Cardiac muscle cell (in vitro differentiated cells and primary cell): Measurements from ENCODE around the gene SIN3B. TPM values are rescaled to one million over a fixed set of nuclear protein-coding genes. Genes with fewer than 3 reads are reported as not detected.
A peak's percentile ranks its signal among the peaks of the same experiment; 100 is the strongest.

ENCODE experiments used
- DNase-seq, 2 donors: peaks; one replicate each; pipeline versions ENCODE4 v3.0.0 to v3.0.0-alpha.2; 2010 to 2017; ENCODE audit warnings: low read depth in 1 of 2, low spot score in 1 of 2
- H3K27ac ChIP-seq: fragments of 200-600 bp; sonication (generic); 2 replicates; pipeline ENCODE4 v1.5.1; 2016
- H3K27me3 ChIP-seq: fragments of 200-600 bp; sonication (generic); 2 replicates; pipeline ENCODE4 v1.6.0; 2016; ENCODE audit warnings: control low read depth
- H3K36me3 ChIP-seq: fragments of 200-600 bp; sonication (generic); 2 replicates; pipeline ENCODE4 v1.5.1; 2016; ENCODE audit warnings: control low read depth
- H3K4me1 ChIP-seq: fragments of 200-600 bp; sonication (generic); 2 replicates; pipeline ENCODE4 v1.8.1; 2017; ENCODE audit warnings: low read depth, mild to moderate bottlenecking, mixed run types
- H3K4me3 ChIP-seq: fragments of 200-600 bp; sonication (generic); 2 replicates; pipeline ENCODE4 v1.5.1; 2016; ENCODE audit warnings: mild to moderate bottlenecking
- H3K9me3 ChIP-seq: fragments of 200-600 bp; sonication (generic); 2 replicates; pipeline ENCODE4 v1.5.1; 2017; ENCODE audit warnings: low read depth, mild to moderate bottlenecking, control low read depth
- polyA plus RNA-seq: library from polyadenylated mRNA; unstranded; fragments of >200 nt; fragmentation: Nextera tagmentation; extraction: Ambion mirVana; gene quantifications from 2 replicates; pipeline ENCODE4 v1.2.1, GENCODE V29; 2016
- total RNA-seq: library from RNA; depleted of rRNA; stranded (reverse); fragments of >200 nt; gene quantifications from 2 replicates; pipeline ENCODE4 v1.2.3, GENCODE V29; 2016
- TF ChIP-seq, protein P1 (sequence below): IDR thresholded peaks from 2 replicates; pipeline ENCODE4 v1.5.1; 2012; ENCODE audit warnings: low read depth, mild to moderate bottlenecking, low read length

Gene SIN3B
- total and polyA plus RNA-seq, 2 experiments from 2014 or later = 37.1 to 75.3 TPM

DNA sequence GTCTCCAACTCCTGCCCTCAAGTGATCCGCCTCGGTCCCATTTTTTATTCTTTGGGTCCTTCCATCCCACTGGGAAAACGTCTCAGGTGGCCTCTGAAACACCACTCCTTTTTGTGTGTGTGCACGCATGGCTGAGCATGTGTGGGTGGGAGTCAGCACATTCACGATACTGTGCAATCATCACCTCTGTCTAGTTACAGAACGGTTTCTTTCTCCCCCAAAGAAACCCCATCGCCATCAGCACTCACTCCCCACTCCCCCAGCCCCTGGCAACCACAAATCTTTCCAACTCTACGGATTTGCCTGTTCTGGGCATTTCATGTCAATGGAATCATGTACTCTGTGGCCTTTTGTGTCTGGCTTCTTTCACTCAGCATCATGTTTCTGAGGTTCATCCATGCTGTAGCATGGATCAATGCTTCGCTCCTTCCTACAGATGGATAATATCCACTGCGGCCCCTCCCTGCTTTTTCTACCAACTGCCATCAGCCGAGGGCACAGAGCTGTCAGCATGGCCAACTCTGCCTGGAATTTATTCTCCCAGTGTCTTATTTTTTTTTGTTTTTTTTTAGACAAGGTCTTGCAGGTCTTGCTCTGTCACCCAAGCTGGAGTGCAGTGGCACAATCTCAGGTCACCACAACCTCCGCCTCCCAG, 69.3 kb downstream of the SIN3B start:
- Histone ChIP-seq H3K27ac (no peak overlapping the region), H3K27me3 (no peaks in the 10 kb centered on the region), H3K4me3 (no peak overlapping the region), H3K9me3 (no peaks in the 10 kb centered on the region), H3K4me1 (no peaks in the 10 kb centered on the region), H3K36me3 (no peaks in the 10 kb centered on the region)
- no peak for DNase-seq
- TF ChIP-seq, protein P1, sequence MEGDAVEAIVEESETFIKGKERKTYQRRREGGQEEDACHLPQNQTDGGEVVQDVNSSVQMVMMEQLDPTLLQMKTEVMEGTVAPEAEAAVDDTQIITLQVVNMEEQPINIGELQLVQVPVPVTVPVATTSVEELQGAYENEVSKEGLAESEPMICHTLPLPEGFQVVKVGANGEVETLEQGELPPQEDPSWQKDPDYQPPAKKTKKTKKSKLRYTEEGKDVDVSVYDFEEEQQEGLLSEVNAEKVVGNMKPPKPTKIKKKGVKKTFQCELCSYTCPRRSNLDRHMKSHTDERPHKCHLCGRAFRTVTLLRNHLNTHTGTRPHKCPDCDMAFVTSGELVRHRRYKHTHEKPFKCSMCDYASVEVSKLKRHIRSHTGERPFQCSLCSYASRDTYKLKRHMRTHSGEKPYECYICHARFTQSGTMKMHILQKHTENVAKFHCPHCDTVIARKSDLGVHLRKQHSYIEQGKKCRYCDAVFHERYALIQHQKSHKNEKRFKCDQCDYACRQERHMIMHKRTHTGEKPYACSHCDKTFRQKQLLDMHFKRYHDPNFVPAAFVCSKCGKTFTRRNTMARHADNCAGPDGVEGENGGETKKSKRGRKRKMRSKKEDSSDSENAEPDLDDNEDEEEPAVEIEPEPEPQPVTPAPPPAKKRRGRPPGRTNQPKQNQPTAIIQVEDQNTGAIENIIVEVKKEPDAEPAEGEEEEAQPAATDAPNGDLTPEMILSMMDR = no peak

DNA sequence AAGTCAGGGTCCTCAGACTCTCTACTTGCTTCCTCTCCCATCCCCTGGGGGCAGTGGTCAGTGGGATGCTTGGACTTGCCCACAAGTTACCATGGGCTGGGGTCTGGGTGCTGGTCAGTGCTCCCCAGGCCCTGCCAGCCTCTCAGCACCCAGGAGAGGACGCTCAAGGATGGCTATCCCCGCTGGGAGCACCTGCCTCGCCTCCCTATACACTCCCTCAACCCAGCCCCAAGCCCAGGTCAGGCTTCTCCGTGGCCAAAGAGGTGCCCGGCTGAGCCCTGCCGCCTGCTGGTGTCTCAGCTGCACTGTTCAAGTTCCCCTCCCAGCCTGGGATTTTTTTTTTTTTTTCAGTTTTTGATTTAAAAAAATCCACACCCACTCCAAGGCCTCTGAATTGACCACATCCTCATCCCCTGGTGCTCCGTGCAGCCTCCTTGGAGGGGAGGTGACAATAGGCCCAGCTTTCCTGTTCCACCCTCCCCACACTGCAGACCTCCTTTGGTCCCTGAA, 70.4 kb downstream of the SIN3B start:
- Histone ChIP-seq H3K27me3 (no peaks in the 10 kb centered on the region), H3K9me3 (no peaks in the 10 kb centered on the region), H3K36me3 (no peaks in the 10 kb centered on the region), H3K4me3 (no peak overlapping the region), H3K4me1 (no peaks in the 10 kb centered on the region), H3K27ac (no peak overlapping the region)
- TF ChIP-seq, protein P1 = peak; percentile 70
- peak; percentile 45 to 62 for DNase-seq

DNA sequence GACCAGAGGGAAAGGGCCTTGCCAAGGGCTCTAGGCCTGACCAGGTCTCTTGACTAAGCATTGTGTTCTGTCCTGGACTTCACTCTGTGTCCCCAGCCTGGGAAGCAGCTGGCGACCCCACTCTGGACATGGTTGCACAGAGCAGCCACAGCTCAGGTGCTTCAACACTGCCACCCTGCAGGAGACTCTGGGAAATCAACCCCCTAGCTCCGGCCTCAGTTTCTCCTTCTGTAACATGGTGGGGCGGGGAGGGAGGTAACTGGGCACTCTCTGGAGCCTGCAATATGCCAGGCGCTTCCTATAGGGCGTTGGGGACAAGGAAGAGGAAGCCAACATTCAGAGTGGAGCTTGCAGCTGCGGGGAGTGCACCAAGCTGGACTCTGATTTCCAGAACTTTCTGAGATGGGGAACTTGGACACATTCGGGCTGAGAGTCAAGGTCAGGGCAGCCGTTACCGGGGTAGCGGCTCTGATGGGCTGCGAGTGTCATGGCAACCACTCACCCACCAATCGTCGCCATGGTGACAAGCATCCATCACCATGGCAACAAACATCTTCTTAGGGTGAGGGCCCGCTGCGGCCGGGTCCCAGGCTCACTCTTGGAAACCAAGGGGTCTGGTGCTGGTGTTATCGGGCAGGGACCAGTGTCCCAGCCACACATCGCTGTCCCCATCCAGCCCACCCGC, 72.4 kb downstream of the SIN3B start:
- H3K4me3 ChIP-seq = no peak overlapping the region
- H3K27me3 ChIP-seq = no peaks in the 10 kb centered on the region
- H3K27ac ChIP-seq = no peak overlapping the region
- H3K9me3 ChIP-seq = no peaks in the 10 kb centered on the region
- no peaks in the 10 kb centered on the region for H3K36me3 ChIP-seq
- TF ChIP-seq, protein P1 = no peak
- no peaks in the 10 kb centered on the region for H3K4me1 ChIP-seq
- DNase-seq = no peak

DNA sequence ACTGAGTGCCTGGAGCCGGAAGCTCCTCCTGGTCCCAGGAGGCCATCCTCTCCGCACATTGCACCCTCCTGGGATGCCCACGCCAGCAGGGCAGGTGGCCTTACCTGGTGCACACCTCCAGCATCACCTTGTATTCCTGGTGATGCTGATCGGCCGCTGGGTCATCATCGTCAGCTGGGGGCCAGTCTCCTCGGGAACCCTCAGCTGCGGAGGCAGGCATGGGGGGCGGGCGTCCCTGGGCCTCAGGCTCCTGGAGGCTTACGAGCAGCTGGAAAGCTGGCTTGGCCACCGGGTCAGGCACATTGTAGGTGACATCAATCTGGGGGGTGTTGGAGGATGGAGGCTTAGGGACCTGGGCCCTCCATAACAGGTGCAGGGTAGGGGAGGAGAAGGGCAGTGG, 73.3 kb downstream of the SIN3B start:
- Histone ChIP-seq H3K9me3 (no peaks in the 10 kb centered on the region), H3K4me3 (no peak overlapping the region), H3K27ac (no peak overlapping the region), H3K36me3 (no peaks in the 10 kb centered on the region), H3K27me3 (no peaks in the 10 kb centered on the region), H3K4me1 (no peaks in the 10 kb centered on the region)
- TF ChIP-seq, protein P1 = no peak
- no peak for DNase-seq

DNA sequence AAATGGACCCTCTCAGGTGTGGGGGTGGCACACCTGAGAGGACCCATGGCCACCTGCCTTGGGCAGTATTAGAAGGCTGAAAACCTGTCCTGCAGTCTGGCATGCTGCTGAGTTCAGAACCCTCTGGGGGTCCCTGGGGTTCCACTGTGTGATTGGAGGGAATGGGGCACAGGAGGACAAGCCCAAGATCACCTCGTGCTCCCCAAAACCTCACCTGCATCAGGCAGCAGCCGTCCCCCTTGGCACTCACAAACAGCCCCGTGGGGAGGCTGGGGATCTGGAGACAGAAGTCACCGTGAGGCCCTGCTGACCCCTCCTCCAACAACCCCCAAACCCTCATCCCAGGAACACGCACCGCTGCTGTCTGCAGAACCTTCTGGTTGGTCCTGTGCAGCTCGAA, 74.1 kb downstream of the SIN3B start:
- Histone ChIP-seq H3K27ac (no peak overlapping the region), H3K9me3 (no peaks in the 10 kb centered on the region), H3K27me3 (no peaks in the 10 kb centered on the region), H3K4me1 (no peaks in the 10 kb centered on the region), H3K36me3 (no peaks in the 10 kb centered on the region), H3K4me3 (no peak overlapping the region)
- no peak for DNase-seq
- TF ChIP-seq, protein P1 = no peak
